PFSK-1 (cell line): ENCODE results near the gene TUFM.

Experiments
- FOXP2 ChIP-seq: optimal IDR thresholded peaks from 2 replicates; pipeline ENCODE3; 2011; ENCODE audit warnings: borderline replicate concordance, control low read depth, inconsistent platforms; ENCODE audit not compliant: insufficient read depth; ENCODE audit errors: extremely low read length, extremely low read depth
- POLR2AphosphoS5 ChIP-seq: IDR thresholded peaks from 2 replicates; pipeline ENCODE4 v1.6.1; 2012; ENCODE audit warnings: low read depth, mild to moderate bottlenecking, control low read depth, low read length, moderate library complexity
- SIN3A ChIP-seq: IDR thresholded peaks from 2 replicates; pipeline ENCODE4 v1.6.1; 2012; ENCODE audit warnings: mild to moderate bottlenecking, low read length, moderate library complexity, borderline replicate concordance; ENCODE audit not compliant: insufficient read depth
- TAF1 ChIP-seq: IDR thresholded peaks from 2 replicates; pipeline ENCODE4 v1.6.1; 2012; ENCODE audit warnings: low read length, control low read depth, borderline replicate concordance; ENCODE audit not compliant: insufficient read depth
- TF ChIP-seq, protein P1 (sequence below), 2 experiments: IDR thresholded peaks; 2 replicates each; pipeline versions ENCODE4 v1.6.1 to v1.8.0; 2011 to 2012; ENCODE audit warnings: low read depth in 2 of 2, low read length in 2 of 2, control low read depth in 1 of 2, inconsistent platforms in 1 of 2, mild to moderate bottlenecking in 1 of 2, moderate library complexity in 1 of 2; ENCODE audit not compliant: insufficient read depth in 1 of 2

The TUFM gene

DNA sequence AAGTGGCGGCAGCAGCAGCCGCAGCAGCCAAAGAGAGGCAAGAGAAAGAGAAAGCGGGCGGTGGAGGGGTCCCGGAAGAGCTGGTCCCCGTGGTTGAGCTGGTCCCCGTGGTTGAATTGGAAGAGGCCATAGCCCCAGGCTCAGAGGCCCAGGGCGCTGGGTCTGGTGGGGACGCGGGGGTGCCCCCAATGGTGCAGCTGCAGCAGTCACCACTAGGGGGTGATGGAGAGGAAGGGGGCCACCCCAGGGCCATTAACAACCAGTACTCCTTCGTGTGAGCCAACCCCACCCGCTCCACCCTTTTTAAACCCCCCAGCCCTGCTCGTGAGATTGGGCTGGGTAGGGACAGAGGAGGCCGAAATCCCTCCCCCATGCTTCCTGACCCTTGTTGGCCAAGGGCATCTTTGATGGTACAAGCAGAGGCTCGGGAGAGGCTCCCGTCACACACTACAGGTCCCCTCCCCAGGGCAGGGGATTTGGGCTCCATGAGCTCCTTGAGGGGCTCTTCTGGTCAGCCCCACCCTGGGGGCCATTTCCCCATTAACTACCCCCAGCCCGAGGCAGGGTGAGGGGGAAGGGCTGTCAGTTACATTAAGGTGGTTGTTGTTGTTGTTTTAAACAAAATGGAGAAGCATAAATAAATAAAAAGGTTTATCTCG, 27.5 kb upstream of the TUFM start:
- no peak for TF ChIP-seq SIN3A
- TF ChIP-seq TAF1: no peak
- no peak for TF ChIP-seq POLR2AphosphoS5
- TF ChIP-seq, protein P1, sequence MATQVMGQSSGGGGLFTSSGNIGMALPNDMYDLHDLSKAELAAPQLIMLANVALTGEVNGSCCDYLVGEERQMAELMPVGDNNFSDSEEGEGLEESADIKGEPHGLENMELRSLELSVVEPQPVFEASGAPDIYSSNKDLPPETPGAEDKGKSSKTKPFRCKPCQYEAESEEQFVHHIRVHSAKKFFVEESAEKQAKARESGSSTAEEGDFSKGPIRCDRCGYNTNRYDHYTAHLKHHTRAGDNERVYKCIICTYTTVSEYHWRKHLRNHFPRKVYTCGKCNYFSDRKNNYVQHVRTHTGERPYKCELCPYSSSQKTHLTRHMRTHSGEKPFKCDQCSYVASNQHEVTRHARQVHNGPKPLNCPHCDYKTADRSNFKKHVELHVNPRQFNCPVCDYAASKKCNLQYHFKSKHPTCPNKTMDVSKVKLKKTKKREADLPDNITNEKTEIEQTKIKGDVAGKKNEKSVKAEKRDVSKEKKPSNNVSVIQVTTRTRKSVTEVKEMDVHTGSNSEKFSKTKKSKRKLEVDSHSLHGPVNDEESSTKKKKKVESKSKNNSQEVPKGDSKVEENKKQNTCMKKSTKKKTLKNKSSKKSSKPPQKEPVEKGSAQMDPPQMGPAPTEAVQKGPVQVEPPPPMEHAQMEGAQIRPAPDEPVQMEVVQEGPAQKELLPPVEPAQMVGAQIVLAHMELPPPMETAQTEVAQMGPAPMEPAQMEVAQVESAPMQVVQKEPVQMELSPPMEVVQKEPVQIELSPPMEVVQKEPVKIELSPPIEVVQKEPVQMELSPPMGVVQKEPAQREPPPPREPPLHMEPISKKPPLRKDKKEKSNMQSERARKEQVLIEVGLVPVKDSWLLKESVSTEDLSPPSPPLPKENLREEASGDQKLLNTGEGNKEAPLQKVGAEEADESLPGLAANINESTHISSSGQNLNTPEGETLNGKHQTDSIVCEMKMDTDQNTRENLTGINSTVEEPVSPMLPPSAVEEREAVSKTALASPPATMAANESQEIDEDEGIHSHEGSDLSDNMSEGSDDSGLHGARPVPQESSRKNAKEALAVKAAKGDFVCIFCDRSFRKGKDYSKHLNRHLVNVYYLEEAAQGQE (IDR thresholded peaks at IDR 0.05; ENCODE audit: insufficient read depth in 1 of 2, low read depth in 2 of 2, low read length in 2 of 2): no peak
- no peak for TF ChIP-seq FOXP2

DNA sequence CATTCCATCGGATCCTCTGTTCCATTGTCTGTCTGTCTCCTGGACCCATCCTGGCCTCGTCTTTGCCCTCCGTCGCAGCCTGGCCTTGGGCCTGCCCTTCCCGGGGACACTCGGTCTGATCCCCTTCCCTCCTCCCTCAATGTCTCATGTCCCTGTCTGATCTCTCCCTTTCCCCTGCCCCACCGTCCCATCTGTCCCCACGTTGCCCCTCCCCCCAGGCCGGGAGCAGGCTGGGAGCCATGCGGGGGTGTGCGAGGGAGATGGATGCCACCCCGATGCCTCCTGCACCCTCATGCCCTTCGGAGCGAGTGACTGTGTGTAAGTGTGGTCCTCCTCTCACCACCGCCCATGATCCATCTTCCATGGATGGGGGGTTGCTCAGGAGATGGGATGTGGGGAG, 26.8 kb upstream of the TUFM start:
- no peak for TF ChIP-seq TAF1
- TF ChIP-seq, protein P1 (IDR thresholded peaks at IDR 0.05; ENCODE audit: insufficient read depth in 1 of 2, low read depth in 2 of 2, low read length in 2 of 2): no peak
- TF ChIP-seq POLR2AphosphoS5: no peak
- TF ChIP-seq FOXP2: no peak
- no peak for TF ChIP-seq SIN3A

DNA sequence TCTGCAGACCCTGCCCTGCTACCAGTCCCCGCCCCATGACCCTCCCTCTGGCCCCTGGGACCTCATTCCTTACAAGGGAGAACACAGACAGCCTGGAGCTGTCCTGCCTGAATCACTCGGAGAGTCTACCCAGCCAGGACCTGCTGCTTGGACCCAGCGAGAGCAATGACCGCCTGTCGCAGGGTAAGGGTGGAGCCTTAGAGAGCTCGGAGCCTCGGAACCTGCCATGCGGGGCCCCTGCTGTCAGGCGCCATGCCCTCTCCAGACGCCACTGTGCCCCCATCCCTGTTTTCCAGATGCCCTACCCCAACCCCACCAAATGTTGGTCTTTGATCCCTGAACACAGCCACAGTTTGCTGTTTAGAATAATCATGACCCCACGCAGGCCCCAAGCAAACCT, 23.1 kb upstream of the TUFM start:
- TF ChIP-seq SIN3A (no peak), POLR2AphosphoS5 (no peak), TAF1 (no peak), FOXP2 (no peak)
- TF ChIP-seq, protein P1 (IDR thresholded peaks at IDR 0.05; ENCODE audit: insufficient read depth in 1 of 2, low read depth in 2 of 2, low read length in 2 of 2): no peak

DNA sequence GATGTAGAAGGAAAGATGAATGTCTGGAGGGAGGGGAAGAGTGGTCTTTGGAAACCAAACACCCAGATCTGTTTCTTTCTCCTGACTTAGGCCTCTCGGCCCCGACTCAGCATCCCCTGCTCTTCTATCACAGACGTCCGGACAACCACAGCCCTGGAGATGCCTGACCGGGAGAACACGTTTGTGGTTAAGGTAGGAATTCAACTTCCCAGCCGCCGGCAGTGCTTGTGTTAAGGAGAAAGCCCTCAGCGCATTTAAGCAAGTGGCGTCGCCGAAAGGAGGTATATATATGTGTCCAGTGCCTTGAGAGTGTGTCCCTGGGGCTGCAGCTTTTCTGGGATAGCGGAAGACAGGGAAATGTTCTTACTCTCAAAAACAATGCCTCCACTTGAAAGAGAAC, 21.1 kb upstream of the TUFM start:
- TF ChIP-seq POLR2AphosphoS5: no peak

DNA sequence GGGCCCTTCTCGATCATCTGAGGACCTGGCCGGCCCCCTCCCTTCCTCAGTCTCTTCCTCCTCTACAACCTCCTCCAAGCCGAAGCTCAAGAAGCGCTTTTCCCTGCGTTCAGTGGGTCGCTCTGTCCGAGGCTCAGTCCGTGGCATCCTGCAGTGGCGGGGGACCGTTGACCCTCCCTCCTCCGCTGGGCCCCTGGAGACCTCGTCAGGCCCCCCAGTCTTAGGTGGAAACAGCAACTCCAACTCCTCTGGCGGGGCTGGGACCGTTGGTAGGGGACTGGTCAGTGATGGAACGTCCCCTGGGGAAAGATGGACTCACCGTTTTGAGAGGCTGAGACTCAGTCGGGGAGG, 20.3 kb upstream of the TUFM start:
- TF ChIP-seq FOXP2 (no peak), POLR2AphosphoS5 (no peak), SIN3A (no peak), TAF1 (no peak)
- TF ChIP-seq, protein P1 (IDR thresholded peaks at IDR 0.05; ENCODE audit: insufficient read depth in 1 of 2, low read depth in 2 of 2, low read length in 2 of 2): no peak
